ENCODE measurements around the gene SHANK3.

DNA sequence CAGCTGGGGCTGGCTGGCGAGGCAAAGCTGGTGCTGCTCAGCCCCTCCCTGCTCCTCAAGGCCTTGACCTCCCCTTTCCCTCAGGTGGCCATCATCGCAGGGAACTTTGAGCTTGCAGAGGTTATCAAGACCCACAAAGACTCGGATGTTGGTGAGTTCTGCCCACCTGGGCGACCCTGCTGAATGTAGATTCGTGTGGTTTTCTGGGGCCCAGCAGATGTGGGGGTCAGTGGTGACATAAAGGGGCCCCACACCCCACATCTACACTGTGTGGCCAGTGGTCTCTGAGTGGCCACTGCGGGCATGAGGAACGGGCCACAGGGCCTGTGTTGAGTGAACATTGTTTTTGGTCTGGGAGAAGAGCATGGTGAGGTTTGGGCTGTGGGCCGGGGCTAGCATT is 11.9 kb downstream of the SHANK3 start:
- TF ChIP-seq, protein P1, sequence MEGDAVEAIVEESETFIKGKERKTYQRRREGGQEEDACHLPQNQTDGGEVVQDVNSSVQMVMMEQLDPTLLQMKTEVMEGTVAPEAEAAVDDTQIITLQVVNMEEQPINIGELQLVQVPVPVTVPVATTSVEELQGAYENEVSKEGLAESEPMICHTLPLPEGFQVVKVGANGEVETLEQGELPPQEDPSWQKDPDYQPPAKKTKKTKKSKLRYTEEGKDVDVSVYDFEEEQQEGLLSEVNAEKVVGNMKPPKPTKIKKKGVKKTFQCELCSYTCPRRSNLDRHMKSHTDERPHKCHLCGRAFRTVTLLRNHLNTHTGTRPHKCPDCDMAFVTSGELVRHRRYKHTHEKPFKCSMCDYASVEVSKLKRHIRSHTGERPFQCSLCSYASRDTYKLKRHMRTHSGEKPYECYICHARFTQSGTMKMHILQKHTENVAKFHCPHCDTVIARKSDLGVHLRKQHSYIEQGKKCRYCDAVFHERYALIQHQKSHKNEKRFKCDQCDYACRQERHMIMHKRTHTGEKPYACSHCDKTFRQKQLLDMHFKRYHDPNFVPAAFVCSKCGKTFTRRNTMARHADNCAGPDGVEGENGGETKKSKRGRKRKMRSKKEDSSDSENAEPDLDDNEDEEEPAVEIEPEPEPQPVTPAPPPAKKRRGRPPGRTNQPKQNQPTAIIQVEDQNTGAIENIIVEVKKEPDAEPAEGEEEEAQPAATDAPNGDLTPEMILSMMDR (IDR thresholded peaks at IDR 0.05), result no peak
- TF ChIP-seq POLR2A (IDR thresholded peaks at IDR 0.05), result no peak
